ENCODE measurements around the gene TEAD1.

DNA sequence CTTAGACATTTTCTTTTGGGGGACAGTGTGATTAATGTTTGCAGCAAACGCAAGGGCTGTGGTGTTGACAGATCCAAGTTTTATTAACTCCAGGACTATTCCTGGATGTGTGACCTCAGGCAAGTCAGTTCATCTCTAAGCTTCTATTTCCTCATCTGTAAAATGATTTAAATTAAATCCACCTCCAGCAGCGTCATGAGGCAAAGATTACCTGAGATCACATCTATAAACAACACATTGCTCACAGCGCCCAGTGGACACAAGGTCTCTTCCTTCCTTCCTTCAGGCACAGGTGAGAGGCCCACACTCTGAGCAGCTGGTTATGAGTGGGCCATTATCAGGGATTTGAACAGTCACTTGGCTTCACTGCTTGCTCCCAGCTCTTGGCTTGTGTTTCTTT, 223.6 kb downstream of the TEAD1 start:
- TF ChIP-seq, protein P1, sequence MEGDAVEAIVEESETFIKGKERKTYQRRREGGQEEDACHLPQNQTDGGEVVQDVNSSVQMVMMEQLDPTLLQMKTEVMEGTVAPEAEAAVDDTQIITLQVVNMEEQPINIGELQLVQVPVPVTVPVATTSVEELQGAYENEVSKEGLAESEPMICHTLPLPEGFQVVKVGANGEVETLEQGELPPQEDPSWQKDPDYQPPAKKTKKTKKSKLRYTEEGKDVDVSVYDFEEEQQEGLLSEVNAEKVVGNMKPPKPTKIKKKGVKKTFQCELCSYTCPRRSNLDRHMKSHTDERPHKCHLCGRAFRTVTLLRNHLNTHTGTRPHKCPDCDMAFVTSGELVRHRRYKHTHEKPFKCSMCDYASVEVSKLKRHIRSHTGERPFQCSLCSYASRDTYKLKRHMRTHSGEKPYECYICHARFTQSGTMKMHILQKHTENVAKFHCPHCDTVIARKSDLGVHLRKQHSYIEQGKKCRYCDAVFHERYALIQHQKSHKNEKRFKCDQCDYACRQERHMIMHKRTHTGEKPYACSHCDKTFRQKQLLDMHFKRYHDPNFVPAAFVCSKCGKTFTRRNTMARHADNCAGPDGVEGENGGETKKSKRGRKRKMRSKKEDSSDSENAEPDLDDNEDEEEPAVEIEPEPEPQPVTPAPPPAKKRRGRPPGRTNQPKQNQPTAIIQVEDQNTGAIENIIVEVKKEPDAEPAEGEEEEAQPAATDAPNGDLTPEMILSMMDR (IDR thresholded peaks at IDR 0.05): no peak
- no peak for TF ChIP-seq POLR2A (IDR thresholded peaks at IDR 0.05)
